Measurements from ENCODE around the gene CYTH2. TPM values are rescaled to one million over a fixed set of nuclear protein-coding genes. Genes with fewer than 3 reads are reported as not detected.

Gene CYTH2
- polyA plus RNA-seq, 1 of the 3 experiments (the other 2 are of a cell fraction): 69.5 TPM

- H3K4me3 ChIP-seq (ENCODE audit: low read depth in 2 of 2, low read length in 1 of 2): no peak overlapping the region
- H3K9me2 ChIP-seq: no peaks in the 10 kb centered on the region
- no peaks in the 10 kb centered on the region for H3K9me3 ChIP-seq
- H3K36me3 ChIP-seq (replicated peaks in 1 of 2; ENCODE audit: control insufficient read depth in 1 of 2, insufficient read depth in 2 of 2, low read length in 1 of 2): peaks cover 50 to 80% of the 10 kb centered on the region in 2 experiments
- DNase-seq: no peak
- ChIA-PET CTCF (interaction anchor here (1.0 to 5.0 kb wide), 5 partner anchors 14 to 161 kb away, joined by 3 to 40 read pairs (median 4); partner anchors contain the start of gene GRIN2D), POLR2A (interaction anchor here (1.2 kb wide), 1 partner anchor 162 kb away, joined by 4 read pairs; no protein-coding TSS in a partner anchor)
- TF ChIP-seq GATA2 (CRISPR knock-in tag; IDR thresholded peaks at IDR 0.05): no peak
- no peak for TF ChIP-seq TCF12 (IDR thresholded peaks at IDR 0.05)
- TF ChIP-seq MEF2A (IDR thresholded peaks at IDR 0.05; ENCODE audit: borderline replicate concordance, low read depth): no peak
- no peak for TF ChIP-seq NFIC (IDR thresholded peaks at IDR 0.05; ENCODE audit: borderline replicate concordance)
- no peak for TF ChIP-seq REST (IDR thresholded peaks at IDR 0.05; ENCODE audit: low read depth, low read length)
- TF ChIP-seq USF1 (IDR thresholded peaks at IDR 0.05; ENCODE audit: borderline replicate concordance, low read depth): no peak
- TF ChIP-seq RAD21 (IDR thresholded peaks at IDR 0.05; ENCODE audit: low read length): no peak
- TF ChIP-seq YY1 (IDR thresholded peaks at IDR 0.05; ENCODE audit: low read depth): no peak
- TF ChIP-seq GABPA (IDR thresholded peaks at IDR 0.05; ENCODE audit: low read depth): no peak
- no peak for TF ChIP-seq FOSL2 (IDR thresholded peaks at IDR 0.05; ENCODE audit: borderline replicate concordance, low read depth)
- TF ChIP-seq RXRA (IDR thresholded peaks at IDR 0.05; ENCODE audit: borderline replicate concordance, low read depth): no peak
- no peak for TF ChIP-seq NRF1 (IDR thresholded peaks at IDR 0.05; ENCODE audit: low read depth, low read length)
- no peak for TF ChIP-seq USF2 (IDR thresholded peaks at IDR 0.05; ENCODE audit: borderline replicate concordance, low read depth, low read length)
- TF ChIP-seq FOXM1 (IDR thresholded peaks at IDR 0.05; ENCODE audit: low read depth): no peak
- no peak for TF ChIP-seq SIN3A (IDR thresholded peaks at IDR 0.05; ENCODE audit: borderline replicate concordance, low read depth, low read length)
- TF ChIP-seq CHD2 (IDR thresholded peaks at IDR 0.05; ENCODE audit: low read length, partially characterized antibody): no peak
- H3K79me2 ChIP-seq (ENCODE audit: insufficient read depth): peaks cover 26% of the 10 kb centered on the region
- no peak overlapping the region for H3K4me2 ChIP-seq
- H3K9ac ChIP-seq: no peak overlapping the region
- peaks cover 10% of the 10 kb centered on the region for H3F3A ChIP-seq (replicated peaks; ENCODE audit: insufficient read depth)
- H3K4me1 ChIP-seq (ENCODE audit: control insufficient read depth in 1 of 2, insufficient read depth in 2 of 2, low read depth in 1 of 2, low read length in 1 of 2): peaks cover 0 to 4% of the 10 kb centered on the region in 2 experiments; a peak in 2 of 4 replicates
- H4K20me1 ChIP-seq (ENCODE audit: insufficient read depth): peaks cover 36% of the 10 kb centered on the region
- no peak overlapping the region for H3K27ac ChIP-seq (ENCODE audit: low read depth in 2 of 2, low read length in 1 of 2)
- no peak overlapping the region for H2AFZ ChIP-seq (ENCODE audit: low read depth)
- 96% methylated on average over 12 of the region's 17 CpGs for WGBS (ENCODE audit: low lambda C conversion rate)
- no peaks in the 10 kb centered on the region for H3K27me3 ChIP-seq (ENCODE audit: insufficient read depth)
These were observed 6.3 kb downstream of the CYTH2 start for GRCh38 chr19:48475369-48476068.

Measured in SK-N-SH (cell line).